ENCODE measurements around the gene MASP1. TPM values are rescaled to one million over a fixed set of nuclear protein-coding genes. Genes with fewer than 3 reads are reported as not detected.

The MASP1 gene
- polyA plus RNA-seq, 2 of the 4 experiments (the other 2 are of a cell fraction) = 0.18 TPM; not detected in 1

- H3K27ac ChIP-seq = no peak overlapping the region
- DNase-seq (ENCODE audit: low read depth in 1 of 2, low spot score in 1 of 2) (no peak), ATAC-seq (no peak), FAIRE-seq (no peak)
- no peaks in the 10 kb centered on the region for H3K9me3 ChIP-seq
- H3K4me3 ChIP-seq = no peak overlapping the region
- WGBS (ENCODE audit: missing lambda C conversion rate) = 61% methylated on average over 7 of the region's 7 CpGs
- ChIA-PET CTCF (no interaction called here), POLR2A (no interaction called here)
- no peaks in the 10 kb centered on the region for H3K4me1 ChIP-seq
- no peak overlapping the region for H3K4me2 ChIP-seq
- TF ChIP-seq HMGXB4 (CRISPR knock-in tag; IDR thresholded peaks at IDR 0.05; ENCODE audit: borderline replicate concordance) (no peak), MAZ (IDR thresholded peaks at IDR 0.05; ENCODE audit: borderline replicate concordance, low read depth, low read length) (no peak), NFE2L2 (conservative IDR thresholded peaks at IDR 0.05; ENCODE audit: low read length) (no peak), HOXA7 (CRISPR knock-in tag; IDR thresholded peaks at IDR 0.05) (no peak), ZSCAN20 (CRISPR knock-in tag; IDR thresholded peaks at IDR 0.05) (no peak), TFCP2L1 (CRISPR knock-in tag; IDR thresholded peaks at IDR 0.05) (no peak), RAD21 (conservative IDR thresholded peaks at IDR 0.05 in 1 of 2, IDR thresholded peaks at IDR 0.05 in 1 of 2) (no peak), GATA3 (IDR thresholded peaks at IDR 0.05; ENCODE audit: borderline replicate concordance) (no peak), MAX (IDR thresholded peaks at IDR 0.05) (no peak), HES2 (IDR thresholded peaks at IDR 0.05) (no peak)
Observed at GRCh38 chr3:187276397-187277128, 15.0 kb downstream of the MASP1 start.

- ChIA-PET POLR2A (no interaction called here), CTCF (interaction anchor here (1.2 to 1.6 kb wide), 2 partner anchors 42 to 55 kb away, joined by 3 to 4 read pairs; no protein-coding TSS in a partner anchor)
- Histone ChIP-seq H3K4me3 (no peak overlapping the region), H3K9me3 (no peaks in the 10 kb centered on the region), H3K27ac (no peak overlapping the region), H3K4me2 (no peak overlapping the region), H3K4me1 (no peaks in the 10 kb centered on the region)
- no peak for ATAC-seq
- FAIRE-seq = no peak
- DNase-seq (ENCODE audit: low read depth in 1 of 2, low spot score in 1 of 2) = no peak
- no peak for TF ChIP-seq HMGXB4 (CRISPR knock-in tag; IDR thresholded peaks at IDR 0.05; ENCODE audit: borderline replicate concordance)
- TF ChIP-seq MAX (IDR thresholded peaks at IDR 0.05) = no peak
- no peak for TF ChIP-seq ELK1 (IDR thresholded peaks at IDR 0.05; ENCODE audit: low read depth, low read length)
- 32% methylated on average over 5 of the region's 5 CpGs for WGBS (ENCODE audit: missing lambda C conversion rate)
Observed at GRCh38 chr3:187274977-187275338, 16.6 kb downstream of the MASP1 start.

GRCh38 chr3:187274315-187274976, 17.1 kb downstream of the MASP1 start:
- POLR2A ChIA-PET = no interaction called here
- Histone ChIP-seq H3K4me1 (no peaks in the 10 kb centered on the region), H3K9me3 (0 out of 3 replicates have a peak, but pooled peaks cover 1% of the 10 kb centered on the region), H3K4me2 (no peak overlapping the region), H3K27ac (no peak overlapping the region), H3K4me3 (no peak overlapping the region)
- DNase-seq (ENCODE audit: low read depth in 1 of 2, low spot score in 1 of 2) (no peak), ATAC-seq (no peak), FAIRE-seq (no peak)
- WGBS (ENCODE audit: missing lambda C conversion rate) = 65% methylated on average over 5 of the region's 6 CpGs
- CTCF ChIA-PET = interaction anchor here (1.2 to 1.6 kb wide), 2 partner anchors 42 to 54 kb away, joined by 3 to 4 read pairs; no protein-coding TSS in a partner anchor
- no peak for TF ChIP-seq TFCP2L1 (CRISPR knock-in tag; IDR thresholded peaks at IDR 0.05)
- TF ChIP-seq ATOH8 (CRISPR knock-in tag; IDR thresholded peaks at IDR 0.05; ENCODE audit: low read depth) = no peak
- TF ChIP-seq USF2 (IDR thresholded peaks at IDR 0.05) = no peak
- no peak for TF ChIP-seq HDAC2 (IDR thresholded peaks at IDR 0.05)
- no peak for TF ChIP-seq CBX8 (IDR thresholded peaks at IDR 0.05)
- no peak for TF ChIP-seq MAZ (IDR thresholded peaks at IDR 0.05; ENCODE audit: borderline replicate concordance, low read depth, low read length)
- no peak for TF ChIP-seq KDM1A (IDR thresholded peaks at IDR 0.05; ENCODE audit: low read depth)
- TF ChIP-seq EHF (CRISPR knock-in tag; IDR thresholded peaks at IDR 0.05) = no peak
- no peak for TF ChIP-seq KDM5A (IDR thresholded peaks at IDR 0.05)
- TF ChIP-seq CHD4 (IDR thresholded peaks at IDR 0.05; ENCODE audit: borderline replicate concordance) = no peak
- TF ChIP-seq NR3C1 (IDR thresholded peaks at IDR 0.05) = no peak
- TF ChIP-seq GATA3 (IDR thresholded peaks at IDR 0.05; ENCODE audit: borderline replicate concordance) = no peak
- no peak for TF ChIP-seq PBX3 (IDR thresholded peaks at IDR 0.05)
- TF ChIP-seq RCOR1 (IDR thresholded peaks at IDR 0.05; ENCODE audit: low read depth, low read length) = no peak
- no peak for TF ChIP-seq ZSCAN20 (CRISPR knock-in tag; IDR thresholded peaks at IDR 0.05)
- TF ChIP-seq FOXS1 (CRISPR knock-in tag; IDR thresholded peaks at IDR 0.05) = no peak
